Left lung (tissue), 10 donors: ENCODE results near the gene ZDHHC5. TPM values are rescaled to one million over a fixed set of nuclear protein-coding genes. Genes with fewer than 3 reads are reported as not detected.
A peak's percentile ranks its signal among the peaks of the same experiment; 100 is the strongest.

Experiments
- ATAC-seq: fragments of 200-7000 bp; cut with Tn5 transposase; one replicate; pipeline ENCODE4 v1.9.1; 2020; ENCODE audit warnings: moderate library complexity
- DNase-seq, 4 donors: peaks; one replicate each; pipeline ENCODE4 v3.0.0-alpha.2; 2013 to 2020
- H3K27ac ChIP-seq, 2 donors: fragments of 200-600 bp; sonication (generic) in 1 of 2; one replicate each; pipeline versions ENCODE4 v1.5.0 to v1.8.0; 2020 to 2021
- H3K27me3 ChIP-seq, 2 donors: fragments of 200-600 bp; sonication (generic) in 1 of 2; one replicate each; pipeline versions ENCODE4 v1.5.0 to v1.8.0; 2020 to 2021
- H3K36me3 ChIP-seq, 2 donors: fragments of 200-600 bp; sonication (generic) in 1 of 2; one replicate each; pipeline versions ENCODE4 v1.5.0 to v1.8.0; 2020 to 2021
- H3K4me1 ChIP-seq, 2 donors: fragments of 200-600 bp; one replicate each; pipeline ENCODE4 v1.8.0; 2021
- H3K4me3 ChIP-seq, 2 donors: fragments of 200-600 bp; sonication (generic) in 1 of 2; one replicate each; pipeline versions ENCODE4 v1.5.0 to v1.8.0; 2020 to 2021; ENCODE audit warnings: mild to moderate bottlenecking in 1 of 2
- H3K9me3 ChIP-seq, 2 donors: fragments of 200-600 bp; sonication (generic) in 1 of 2; one replicate each; pipeline versions ENCODE4 v1.5.0 to v1.8.0; 2020 to 2021
- CTCF ChIP-seq, 2 donors: fragments of 200-600 bp; sonication (generic) in 1 of 2; IDR thresholded peaks; one replicate each; pipeline versions ENCODE4 v1.5.0 to v1.8.0; 2021; ENCODE audit warnings: antibody characterized with exemption in 2 of 2
- intact Hi-C, 2 donors: fragments of 100-400 bp; cut with DNase I; formaldehyde crosslinking; loops; one replicate each; pipeline versions ENCODE4 v1.11.2 to v1.14.2; 2022
- polyA plus RNA-seq, 6 donors: library from polyadenylated mRNA; unstranded; fragments of 120-200 nt; gene quantifications; one replicate each; pipeline ENCODE4 v1.2.1, GENCODE V29; 2013; ENCODE audit not compliant: insufficient read length in 6 of 6
- total RNA-seq, 2 donors: library from RNA; stranded (reverse); fragmentation: NEBNext Ultra II Directional; extraction: Animal tissue kit (Norgen Biotek cat#: 25700); gene quantifications; one replicate each; pipeline ENCODE4 v1.2.1, GENCODE V29; 2021
- donor health status: DM: no; HTN: yes; CAD: no.
- donor health status: DM: no; HTN: no; CAD: no.

ZDHHC5 gene
- total and polyA plus RNA-seq, 8 donors: 37.5 to 83.6 (median 43.9) TPM

DNA sequence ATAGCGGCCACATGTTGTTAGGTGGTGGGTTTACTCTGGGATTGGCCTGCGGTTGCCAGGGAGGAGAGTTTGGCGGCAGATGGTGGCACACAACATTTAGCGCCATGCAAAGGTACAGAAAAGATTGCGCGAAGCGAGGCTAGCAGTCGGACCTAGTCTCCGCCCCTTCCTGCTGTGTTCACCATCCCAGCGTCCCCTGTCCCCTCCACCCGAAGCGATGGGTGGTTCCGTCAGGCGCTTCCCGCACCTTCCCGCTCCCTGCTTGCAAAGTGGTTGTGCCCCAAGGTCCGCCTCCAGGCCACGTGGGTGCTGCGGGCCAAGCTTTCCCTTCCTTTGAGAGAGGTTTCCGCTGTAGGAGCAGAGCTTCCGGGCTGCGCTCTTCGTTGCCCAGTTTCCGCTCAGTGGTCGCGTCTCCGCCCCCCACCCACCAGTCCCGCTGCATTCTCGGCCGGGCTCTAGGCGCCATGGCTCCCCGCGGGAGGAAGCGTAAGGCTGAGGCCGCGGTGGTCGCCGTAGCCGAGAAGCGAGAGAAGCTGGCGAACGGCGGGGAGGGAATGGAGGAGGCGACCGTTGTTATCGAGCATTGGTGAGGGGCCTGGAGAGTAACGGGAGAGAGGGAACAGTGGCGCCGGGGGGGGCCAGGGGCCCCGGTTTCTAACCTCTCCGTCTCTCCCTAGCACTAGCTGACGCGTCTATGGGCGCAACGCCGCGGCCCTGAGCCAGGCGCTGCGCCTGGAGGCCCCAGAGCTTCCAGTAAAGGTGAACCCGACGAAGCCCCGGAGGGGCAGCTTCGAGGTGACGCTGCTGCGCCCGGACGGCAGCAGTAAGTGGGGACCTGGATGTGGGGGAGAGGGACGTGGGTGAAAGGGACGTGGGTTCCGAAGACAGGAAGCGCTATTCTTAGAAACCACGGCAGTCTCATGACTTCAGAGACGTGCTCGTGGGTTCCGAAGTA lies 73.5 kb downstream of the ZDHHC5 start, which contains the start of gene SELENOH:
Gene SELENOH (plus strand): TSS at position 360 of the 955 bp plus-strand sequence. CDS start 105 bp downstream, at position 465.
- intact Hi-C loops: no loop called here
- H3K9me3 ChIP-seq: no peaks in the 10 kb centered on the region
- peak; percentile 92 to 98 (median 98) for DNase-seq
- H3K27me3 ChIP-seq: no peaks in the 10 kb centered on the region
- no peak for TF ChIP-seq CTCF (IDR thresholded peaks at IDR 0.05)
- H3K27ac ChIP-seq: peak within 1 kb of the TSS; percentile 90 to 93
- peaks cover 6 to 26% of the 10 kb centered on the region in 2 donors for H3K4me1 ChIP-seq
- peaks cover 0 to 65% of the 10 kb centered on the region in 2 donors for H3K36me3 ChIP-seq
- peak within 1 kb of the TSS; percentile 64 to 83 for H3K4me3 ChIP-seq
- peak; percentile 99 for ATAC-seq

DNA sequence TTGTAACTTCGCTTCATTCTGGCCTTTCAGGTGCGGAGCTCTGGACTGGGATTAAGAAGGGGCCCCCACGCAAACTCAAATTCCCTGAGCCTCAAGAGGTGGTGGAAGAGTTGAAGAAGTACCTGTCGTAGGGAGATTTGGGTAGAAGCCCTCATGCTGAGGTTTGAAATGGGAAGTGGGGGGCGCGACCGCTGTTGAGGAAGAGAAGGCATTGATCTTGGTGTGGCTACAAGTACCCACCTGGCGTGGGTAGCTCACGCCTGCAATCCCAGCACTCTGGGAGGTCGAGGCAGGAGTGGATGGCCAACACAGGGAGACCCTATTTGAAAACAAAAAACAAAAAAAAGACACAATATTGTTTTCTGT lies 74.2 kb downstream of the ZDHHC5 start:
- Histone ChIP-seq H3K9me3 (no peaks in the 10 kb centered on the region), H3K36me3 (peaks cover 0 to 60% of the 10 kb centered on the region in 2 donors)

DNA sequence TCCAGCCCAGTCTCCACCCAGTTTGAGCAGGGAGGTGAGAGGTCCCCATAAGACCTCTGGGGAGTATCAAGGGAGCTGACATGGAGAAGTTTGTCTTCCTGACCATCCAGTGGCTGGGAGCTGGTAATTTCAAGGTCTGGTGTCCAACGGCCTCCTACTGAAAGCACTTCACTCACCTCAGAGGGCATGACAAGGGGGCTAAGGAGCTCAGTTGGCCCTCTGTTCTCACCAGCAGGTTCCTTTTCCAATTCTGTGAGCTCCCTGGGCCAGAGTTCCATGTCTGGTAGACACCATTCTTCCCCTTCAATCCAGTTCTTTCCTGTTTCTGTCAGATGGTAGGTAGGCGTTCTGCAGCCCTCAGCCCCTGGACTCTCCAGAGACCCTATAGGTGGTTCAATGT lies 76.4 kb downstream of the ZDHHC5 start:
- peaks cover 6 to 26% of the 10 kb centered on the region in 2 donors for H3K4me1 ChIP-seq
- H3K27ac ChIP-seq: no peak overlapping the region
- H3K4me3 ChIP-seq: no peak overlapping the region
- H3K27me3 ChIP-seq: no peaks in the 10 kb centered on the region
- peaks cover 0 to 37% of the 10 kb centered on the region in 2 donors for H3K36me3 ChIP-seq
- intact Hi-C loops: no loop called here
- H3K9me3 ChIP-seq: no peaks in the 10 kb centered on the region
- TF ChIP-seq CTCF (IDR thresholded peaks at IDR 0.05): no peak
- ATAC-seq: no peak
- DNase-seq: no peak

More for the DNA sequence above, 74.2 kb downstream of the ZDHHC5 start:
- intact Hi-C loops: no loop called here
- ATAC-seq (no peak), DNase-seq (peak in 1 of 4 donors; percentile 3)
- Histone ChIP-seq H3K27me3 (no peaks in the 10 kb centered on the region), H3K4me1 (peaks cover 6 to 26% of the 10 kb centered on the region in 2 donors), H3K27ac (peak overlapping the region; percentile 90 to 93), H3K4me3 (peak overlapping the region; percentile 64 to 83)
- TF ChIP-seq CTCF (IDR thresholded peaks at IDR 0.05): no peak

DNA sequence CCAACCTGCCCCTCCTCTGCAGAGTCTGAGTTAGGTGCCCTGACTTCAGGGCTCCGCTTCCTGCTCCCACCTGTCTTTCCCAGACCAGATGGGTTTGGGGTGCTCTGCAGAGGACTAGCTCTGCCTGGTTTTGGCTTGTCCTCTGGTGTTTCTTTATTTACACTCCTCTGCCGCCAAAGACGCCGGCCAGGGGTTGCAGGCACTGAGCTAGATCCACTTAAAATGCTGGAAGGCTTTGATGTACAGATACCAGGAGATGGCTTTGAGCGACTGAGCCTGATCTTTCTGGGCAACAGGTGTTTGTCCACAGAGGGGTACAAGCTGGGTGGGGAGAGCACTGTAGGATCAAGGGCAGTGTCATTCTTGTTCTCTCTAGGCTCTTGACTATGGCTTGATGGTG lies 77.3 kb downstream of the ZDHHC5 start:
- intact Hi-C loops: no loop called here
- Histone ChIP-seq H3K27me3 (no peaks in the 10 kb centered on the region), H3K4me3 (no peak overlapping the region), H3K4me1 (peaks cover 6 to 26% of the 10 kb centered on the region in 2 donors), H3K9me3 (no peaks in the 10 kb centered on the region), H3K36me3 (peaks cover 0 to 36% of the 10 kb centered on the region in 2 donors), H3K27ac (no peak overlapping the region)
- ATAC-seq (no peak), DNase-seq (no peak)
- no peak for TF ChIP-seq CTCF (IDR thresholded peaks at IDR 0.05)

GRCh38 chr11:57746920-57747319 lies 79.0 kb downstream of the ZDHHC5 start:
- TF ChIP-seq CTCF (IDR thresholded peaks at IDR 0.05): no peak
- intact Hi-C loops: no loop called here
- no peak overlapping the region for H3K27ac ChIP-seq
- no peaks in the 10 kb centered on the region for H3K27me3 ChIP-seq
- DNase-seq: no peak
- H3K36me3 ChIP-seq: peaks cover 0 to 36% of the 10 kb centered on the region in 2 donors
- H3K4me3 ChIP-seq: no peak overlapping the region
- H3K9me3 ChIP-seq: no peaks in the 10 kb centered on the region
- ATAC-seq: no peak
- peaks cover 6 to 23% of the 10 kb centered on the region in 2 donors for H3K4me1 ChIP-seq
